HG02623 (cell line): ENCODE measurements around the gene PHLPP1.
"Not testable (repeated sequence)": the region's sequence is repeated elsewhere in the genome, so short reads cannot be mapped to it uniquely, and the experiment has no call there.

Experiments used
- ATAC-seq: cut with Tn5 transposase; IDR thresholded peaks from one replicate; pipeline ENCODE4 v1.9.1; 2021; ENCODE audit warnings: moderate library complexity; ENCODE audit not compliant: unreplicated experiment

Gene PHLPP1

GRCh38 chr18:62740650-62741049 lies 25.3 kb downstream of the PHLPP1 start:
- not testable (repeated sequence) for ATAC-seq

- ATAC-seq: no peak
Measured at GRCh38 chr18:62741118-62741566, 25.8 kb downstream of the PHLPP1 start.

GRCh38 chr18:62741584-62741983 lies 26.2 kb downstream of the PHLPP1 start:
- ATAC-seq: no peak

GRCh38 chr18:62744076-62744968 lies 29.0 kb downstream of the PHLPP1 start:
- ATAC-seq: peak; percentile 55

GRCh38 chr18:62745089-62745751 lies 29.9 kb downstream of the PHLPP1 start:
- no peak for ATAC-seq

GRCh38 chr18:62749389-62749788 lies 34.0 kb downstream of the PHLPP1 start:
- ATAC-seq: no peak

- ATAC-seq: no peak
Measured at GRCh38 chr18:62751341-62751821, 36.0 kb downstream of the PHLPP1 start.

GRCh38 chr18:62751977-62752376 lies 36.6 kb downstream of the PHLPP1 start:
- ATAC-seq: no peak

- ATAC-seq: no peak
Measured at GRCh38 chr18:62754026-62754425, 38.7 kb downstream of the PHLPP1 start.

- ATAC-seq: no peak
Measured at GRCh38 chr18:62755454-62755853, 40.1 kb downstream of the PHLPP1 start.

- ATAC-seq: no peak
Measured at GRCh38 chr18:62755946-62756345, 40.6 kb downstream of the PHLPP1 start.

GRCh38 chr18:62757399-62758010 lies 42.2 kb downstream of the PHLPP1 start:
- ATAC-seq: no peak

- ATAC-seq: no peak
Measured at GRCh38 chr18:62758591-62758990, 43.2 kb downstream of the PHLPP1 start.

GRCh38 chr18:62759704-62760402 lies 44.5 kb downstream of the PHLPP1 start:
- ATAC-seq: no peak

GRCh38 chr18:62760403-62760734 lies 45.0 kb downstream of the PHLPP1 start:
- no peak for ATAC-seq

GRCh38 chr18:62763101-62763521 lies 47.8 kb downstream of the PHLPP1 start:
- ATAC-seq: no peak

GRCh38 chr18:62766266-62766665 lies 50.9 kb downstream of the PHLPP1 start:
- no peak for ATAC-seq

GRCh38 chr18:62767321-62767720 lies 52.0 kb downstream of the PHLPP1 start:
- no peak for ATAC-seq

- no peak for ATAC-seq
Measured at GRCh38 chr18:62767836-62768557, 52.7 kb downstream of the PHLPP1 start.

GRCh38 chr18:62768558-62768943 lies 53.2 kb downstream of the PHLPP1 start:
- no peak for ATAC-seq
